ENCODE measurements around the gene PYURF. TPM values are rescaled to one million over a fixed set of nuclear protein-coding genes. Genes with fewer than 3 reads are reported as not detected.

The PYURF gene
- total RNA-seq, 1 donor from 2014 or later = 49.8 TPM

DNA sequence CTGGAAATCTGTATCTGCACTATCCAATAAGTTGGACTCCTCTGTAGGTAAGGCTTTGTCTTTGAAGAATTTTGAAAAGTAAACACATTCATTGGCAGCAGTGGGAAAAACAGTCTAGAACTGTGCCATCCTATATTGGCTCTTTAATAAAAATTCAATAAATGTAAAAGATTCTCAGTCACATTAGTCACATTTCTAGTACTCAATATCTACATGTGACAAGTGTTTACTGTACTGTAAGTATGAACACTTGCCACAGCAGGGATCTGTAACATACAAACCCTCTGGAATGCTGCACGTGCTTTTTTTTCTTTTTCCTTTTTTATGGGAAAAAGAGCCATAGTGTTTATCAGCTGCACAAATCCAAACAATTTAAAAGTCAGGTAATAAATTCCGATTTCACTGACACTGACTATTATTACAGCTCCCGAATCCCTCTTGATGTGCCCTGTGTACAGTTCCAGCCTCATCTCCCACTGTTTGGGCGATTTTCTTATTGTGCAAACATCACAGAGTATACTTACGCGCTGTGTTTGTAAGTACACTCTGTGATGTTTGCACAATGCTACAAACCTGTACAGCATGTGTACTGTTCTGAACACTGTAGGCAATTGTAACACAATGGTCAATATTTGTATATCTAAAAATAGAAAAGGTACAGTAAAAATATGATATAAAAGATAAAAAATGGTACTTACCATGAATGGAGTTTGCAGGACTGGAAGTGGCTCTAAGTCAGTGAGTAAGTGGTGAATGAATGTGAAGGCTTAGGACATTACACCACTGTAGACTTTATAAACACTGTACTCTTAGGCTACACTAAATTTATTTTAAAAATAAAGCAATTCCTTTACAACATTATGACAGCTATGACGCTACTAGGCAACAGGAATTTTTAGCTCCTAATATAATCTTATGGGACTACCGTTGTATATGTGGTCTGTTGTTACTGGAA lies 8.7 kb downstream of the PYURF start:
- H3K9me3 Mint-ChIP-seq (ENCODE audit: unreplicated experiment) = no peaks in the 10 kb centered on the region
- H3K4me3 Mint-ChIP-seq (ENCODE audit: unreplicated experiment) = no peak overlapping the region
- no peak overlapping the region for H3K27ac Mint-ChIP-seq (ENCODE audit: unreplicated experiment)
- H3K4me1 Mint-ChIP-seq (ENCODE audit: unreplicated experiment) = peaks cover 4% of the 10 kb centered on the region
- H3K36me3 Mint-ChIP-seq (ENCODE audit: low read depth, unreplicated experiment) = no peaks in the 10 kb centered on the region
- TF ChIP-seq, protein P1, sequence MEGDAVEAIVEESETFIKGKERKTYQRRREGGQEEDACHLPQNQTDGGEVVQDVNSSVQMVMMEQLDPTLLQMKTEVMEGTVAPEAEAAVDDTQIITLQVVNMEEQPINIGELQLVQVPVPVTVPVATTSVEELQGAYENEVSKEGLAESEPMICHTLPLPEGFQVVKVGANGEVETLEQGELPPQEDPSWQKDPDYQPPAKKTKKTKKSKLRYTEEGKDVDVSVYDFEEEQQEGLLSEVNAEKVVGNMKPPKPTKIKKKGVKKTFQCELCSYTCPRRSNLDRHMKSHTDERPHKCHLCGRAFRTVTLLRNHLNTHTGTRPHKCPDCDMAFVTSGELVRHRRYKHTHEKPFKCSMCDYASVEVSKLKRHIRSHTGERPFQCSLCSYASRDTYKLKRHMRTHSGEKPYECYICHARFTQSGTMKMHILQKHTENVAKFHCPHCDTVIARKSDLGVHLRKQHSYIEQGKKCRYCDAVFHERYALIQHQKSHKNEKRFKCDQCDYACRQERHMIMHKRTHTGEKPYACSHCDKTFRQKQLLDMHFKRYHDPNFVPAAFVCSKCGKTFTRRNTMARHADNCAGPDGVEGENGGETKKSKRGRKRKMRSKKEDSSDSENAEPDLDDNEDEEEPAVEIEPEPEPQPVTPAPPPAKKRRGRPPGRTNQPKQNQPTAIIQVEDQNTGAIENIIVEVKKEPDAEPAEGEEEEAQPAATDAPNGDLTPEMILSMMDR (IDR thresholded peaks at IDR 0.05; ENCODE audit: unreplicated experiment) = no peak
- H3K27me3 Mint-ChIP-seq (ENCODE audit: unreplicated experiment) = peaks cover 2% of the 10 kb centered on the region
- no peak for DNase-seq (ENCODE audit: low spot score)

DNA sequence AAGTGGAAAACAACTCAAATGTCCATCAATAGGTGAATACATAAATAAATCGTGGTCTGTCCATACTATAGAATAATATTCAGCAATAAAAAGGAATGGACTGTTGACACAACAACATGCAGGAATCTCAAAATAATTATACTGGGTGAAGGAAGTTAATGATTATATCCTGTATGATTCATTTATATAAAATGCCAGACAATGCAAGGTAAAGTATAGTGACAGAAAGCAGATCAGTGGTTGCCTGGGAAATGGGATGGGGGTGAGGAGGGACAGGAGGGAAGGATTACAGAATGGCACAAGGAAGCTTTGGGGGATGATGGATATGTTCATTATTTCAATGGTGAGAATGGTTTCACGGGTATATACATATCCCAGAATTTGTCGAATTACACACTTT lies 12.3 kb downstream of the PYURF start:
- TF ChIP-seq, protein P1 (IDR thresholded peaks at IDR 0.05; ENCODE audit: unreplicated experiment) = no peak
- no peaks in the 10 kb centered on the region for H3K36me3 Mint-ChIP-seq (ENCODE audit: low read depth, unreplicated experiment)
- no peaks in the 10 kb centered on the region for H3K9me3 Mint-ChIP-seq (ENCODE audit: unreplicated experiment)
- no peak for DNase-seq (ENCODE audit: low spot score)
- H3K27me3 Mint-ChIP-seq (ENCODE audit: unreplicated experiment) = no peaks in the 10 kb centered on the region
- H3K27ac Mint-ChIP-seq (ENCODE audit: unreplicated experiment) = no peak overlapping the region
- H3K4me1 Mint-ChIP-seq (ENCODE audit: unreplicated experiment) = peaks cover 4% of the 10 kb centered on the region
- H3K4me3 Mint-ChIP-seq (ENCODE audit: unreplicated experiment) = no peak overlapping the region

DNA sequence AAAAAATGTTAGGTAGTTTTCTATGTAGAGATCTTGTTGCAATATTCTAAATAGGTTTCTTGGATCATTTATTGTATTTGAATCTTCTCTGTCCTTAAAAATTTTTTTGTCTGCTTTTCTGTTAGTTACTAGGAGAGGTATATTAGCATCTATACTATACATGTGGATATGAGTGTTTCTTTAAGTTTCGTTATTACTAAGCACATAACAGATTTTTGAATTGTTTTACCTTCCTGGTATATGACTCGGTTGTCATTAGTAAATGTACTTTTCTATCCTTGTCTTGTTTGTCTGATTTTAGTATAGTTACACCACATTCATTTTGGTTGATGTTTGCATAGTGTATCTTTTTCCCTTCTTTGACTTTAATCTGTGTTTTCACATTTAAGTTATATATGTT lies 20.2 kb downstream of the PYURF start:
- H3K27me3 Mint-ChIP-seq (ENCODE audit: unreplicated experiment) = no peaks in the 10 kb centered on the region
- H3K27ac Mint-ChIP-seq (ENCODE audit: unreplicated experiment) = no peak overlapping the region
- TF ChIP-seq, protein P1 (IDR thresholded peaks at IDR 0.05; ENCODE audit: unreplicated experiment) = no peak
- no peaks in the 10 kb centered on the region for H3K36me3 Mint-ChIP-seq (ENCODE audit: low read depth, unreplicated experiment)
- no peaks in the 10 kb centered on the region for H3K9me3 Mint-ChIP-seq (ENCODE audit: unreplicated experiment)
- DNase-seq (ENCODE audit: low spot score) = no peak
- H3K4me3 Mint-ChIP-seq (ENCODE audit: unreplicated experiment) = no peak overlapping the region
- no peaks in the 10 kb centered on the region for H3K4me1 Mint-ChIP-seq (ENCODE audit: unreplicated experiment)

DNA sequence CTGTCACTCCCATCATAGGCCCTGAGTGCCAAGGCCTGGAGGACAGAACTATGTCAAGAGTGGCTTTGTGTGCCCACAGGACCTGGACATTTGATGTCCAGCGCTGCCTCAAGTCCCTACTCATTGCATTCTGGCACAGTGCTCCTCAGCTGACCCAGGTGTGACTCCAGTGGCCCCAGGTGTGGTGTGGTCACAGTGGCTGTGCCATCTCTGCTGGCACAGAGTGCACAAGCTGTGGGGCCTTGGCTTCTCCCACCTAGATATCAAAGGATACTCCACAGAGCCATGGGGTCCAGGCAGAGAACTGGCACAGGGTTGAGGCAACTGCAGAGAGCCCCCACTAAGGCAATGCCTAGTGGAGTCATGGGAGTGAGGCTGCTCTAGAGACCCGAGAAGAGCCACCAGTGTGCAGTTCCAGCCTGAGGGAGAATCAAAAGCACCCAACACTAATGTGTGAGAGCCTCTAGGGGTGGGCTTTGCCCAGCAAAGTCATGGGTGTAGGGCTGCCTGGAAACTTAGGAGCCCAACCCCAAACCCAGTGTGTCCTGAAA lies 25.6 kb downstream of the PYURF start:
- TF ChIP-seq, protein P1 (IDR thresholded peaks at IDR 0.05; ENCODE audit: unreplicated experiment) = no peak
- Mint-ChIP-seq H3K27me3 (ENCODE audit: unreplicated experiment) (no peaks in the 10 kb centered on the region), H3K4me1 (ENCODE audit: unreplicated experiment) (peaks cover 5% of the 10 kb centered on the region), H3K4me3 (ENCODE audit: unreplicated experiment) (no peak overlapping the region), H3K27ac (ENCODE audit: unreplicated experiment) (no peak overlapping the region), H3K36me3 (ENCODE audit: low read depth, unreplicated experiment) (no peaks in the 10 kb centered on the region), H3K9me3 (ENCODE audit: unreplicated experiment) (no peaks in the 10 kb centered on the region)
- DNase-seq (ENCODE audit: low spot score) = no peak

All from endothelial cell (in vitro differentiated cells).